Stimulated activated naive CD8-positive, alpha-beta T cell treated with anti-CD3 and anti-CD28 coated beads, Interleukin-15, Interleukin-2, amounts not matched to agents 100 U/mL and 50 U/mL, for 24 hours (primary cell): Measurements from ENCODE around the gene DNAH8.
A peak's percentile ranks its signal among the peaks of the same experiment; 100 is the strongest.

Experiments
- ATAC-seq: fragments of 150-1000 bp; cut with Tn5 transposase; one replicate; pipeline ENCODE4 v1.10.0; 2021
- DNase-seq: peaks from one replicate; pipeline ENCODE4 v3.0.0; 2021

The DNAH8 gene

GRCh38 chr6:39018103-39018502, 303.0 kb downstream of the DNAH8 start:
- ATAC-seq, result no peak
- DNase-seq, result no peak

GRCh38 chr6:39020136-39020535, 305.0 kb downstream of the DNAH8 start:
- DNase-seq, result no peak
- no peak for ATAC-seq

GRCh38 chr6:39021041-39021440, 305.9 kb downstream of the DNAH8 start:
- ATAC-seq (no peak), DNase-seq (no peak)

DNA sequence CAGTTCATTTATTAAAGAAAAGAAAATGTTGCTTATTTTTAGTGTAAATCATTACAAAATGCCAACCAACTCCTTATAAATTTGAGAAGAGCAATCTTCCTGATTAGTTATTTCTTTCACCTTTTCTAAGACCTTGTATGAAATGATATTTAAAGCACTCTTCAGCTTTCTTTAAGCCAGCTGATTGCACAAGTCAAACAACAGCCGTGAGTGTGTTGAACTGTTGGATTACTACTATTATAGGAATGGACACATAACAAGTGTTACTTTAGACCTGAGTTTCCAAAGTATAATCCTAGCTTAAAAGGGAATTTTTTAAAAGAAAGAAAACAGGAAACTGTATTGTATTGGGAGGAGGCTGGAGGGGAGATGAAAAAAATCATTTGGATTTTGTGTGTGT, 306.7 kb downstream of the DNAH8 start:
- DNase-seq, result no peak
- no peak for ATAC-seq

- no peak for ATAC-seq
- no peak for DNase-seq
These were observed 311.1 kb downstream of the DNAH8 start for GRCh38 chr6:39026175-39026574.

- DNase-seq, result peak; percentile 74
- ATAC-seq, result peak; percentile 88
These were observed 314.3 kb downstream of the DNAH8 start for GRCh38 chr6:39029156-39030011.

DNA sequence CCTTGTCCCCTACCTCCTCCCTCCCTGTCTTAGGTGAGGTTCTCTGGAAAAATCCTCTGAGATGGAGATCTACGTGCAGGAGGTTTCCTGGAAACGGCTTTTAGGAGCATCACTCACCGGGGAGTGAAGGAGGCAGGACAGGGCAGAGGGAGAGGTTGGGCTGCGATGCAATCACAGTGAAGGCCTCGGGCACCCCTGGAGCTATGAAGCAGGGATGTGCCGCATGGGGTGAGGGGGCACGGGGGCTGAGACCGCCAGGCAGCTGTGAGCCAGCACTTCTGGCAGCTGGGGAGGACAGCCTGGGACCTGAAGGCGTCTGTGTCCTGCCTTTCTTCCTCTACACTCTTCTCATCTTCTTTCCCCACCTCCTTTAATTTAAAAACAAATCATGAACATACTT, 320.6 kb downstream of the DNAH8 start:
- DNase-seq (no peak), ATAC-seq (no peak)

DNA sequence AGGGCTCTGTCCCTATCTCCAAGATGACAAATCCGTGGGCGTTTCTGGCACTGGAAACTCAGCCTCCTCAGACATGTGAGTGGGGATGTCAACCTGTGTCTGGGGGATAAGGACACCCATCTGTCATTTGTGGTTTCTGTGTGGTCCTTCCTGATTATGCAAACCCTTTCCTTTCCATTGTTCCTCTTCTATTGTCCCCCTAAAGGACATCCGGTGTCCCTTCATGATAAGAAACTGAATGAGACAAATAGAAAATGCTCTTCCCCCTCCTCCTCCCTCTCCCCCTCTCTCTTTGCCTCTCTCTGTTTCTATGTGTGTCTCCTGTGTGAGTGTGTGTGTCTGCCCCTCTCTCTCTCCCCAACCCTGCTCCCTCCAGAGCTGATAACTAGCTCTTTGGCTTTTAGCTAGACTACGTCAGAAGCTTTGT, 322.0 kb downstream of the DNAH8 start:
- peak; percentile 44 for ATAC-seq
- DNase-seq, result no peak

GRCh38 chr6:39037707-39038106, 322.6 kb downstream of the DNAH8 start:
- ATAC-seq (peak; percentile 33), DNase-seq (no peak)

GRCh38 chr6:39040080-39040673, 325.1 kb downstream of the DNAH8 start:
- ATAC-seq, result no peak

DNA sequence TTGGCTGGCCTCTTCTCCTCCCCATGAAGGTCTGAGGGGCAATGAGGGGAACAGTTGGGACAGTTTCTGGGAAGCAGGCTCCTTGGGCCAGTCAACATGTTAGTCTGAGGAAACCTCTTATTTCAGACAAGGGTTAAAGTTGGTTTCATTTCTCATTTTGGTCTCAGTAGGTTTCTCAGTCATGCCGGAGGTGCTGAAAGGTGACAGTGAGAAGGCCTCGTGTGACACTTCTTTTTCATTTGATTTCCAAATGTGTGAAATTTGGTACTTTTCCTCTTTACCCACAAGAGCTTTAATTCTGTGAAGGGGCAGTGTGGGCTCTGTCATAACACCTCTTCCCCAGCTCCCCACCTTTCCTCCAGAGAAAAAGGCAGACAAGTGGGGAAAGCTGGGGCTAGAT, 326.0 kb downstream of the DNAH8 start:
- ATAC-seq, result no peak
- DNase-seq, result no peak

More at GRCh38 chr6:39040080-39040673, 325.1 kb downstream of the DNAH8 start:
- no peak for DNase-seq

- no peak for ATAC-seq
These were observed 328.7 kb downstream of the DNAH8 start for GRCh38 chr6:39043776-39044175.

GRCh38 chr6:39044181-39044580, 329.1 kb downstream of the DNAH8 start:
- ATAC-seq, result no peak
- no peak for DNase-seq

More at GRCh38 chr6:39043776-39044175, 328.7 kb downstream of the DNAH8 start:
- no peak for DNase-seq

GRCh38 chr6:39047434-39048327, 332.6 kb downstream of the DNAH8 start:
- DNase-seq (no peak), ATAC-seq (no peak)

- ATAC-seq, result peak; percentile 24
- DNase-seq, result peak; percentile 54
These were observed 333.6 kb downstream of the DNAH8 start, which contains the start of gene GLP1R for GRCh38 chr6:39048481-39049399. Gene GLP1R, plus strand, starts transcription at chr6:39048781. Its CDS starts 60 bp downstream, at chr6:39048841.

- no peak for DNase-seq
- no peak for ATAC-seq
These were observed 334.6 kb downstream of the DNAH8 start for GRCh38 chr6:39049575-39050283.

- DNase-seq, result peak; percentile 35
- peak; percentile 85 for ATAC-seq
These were observed 335.5 kb downstream of the DNAH8 start for GRCh38 chr6:39050453-39051112.

DNA sequence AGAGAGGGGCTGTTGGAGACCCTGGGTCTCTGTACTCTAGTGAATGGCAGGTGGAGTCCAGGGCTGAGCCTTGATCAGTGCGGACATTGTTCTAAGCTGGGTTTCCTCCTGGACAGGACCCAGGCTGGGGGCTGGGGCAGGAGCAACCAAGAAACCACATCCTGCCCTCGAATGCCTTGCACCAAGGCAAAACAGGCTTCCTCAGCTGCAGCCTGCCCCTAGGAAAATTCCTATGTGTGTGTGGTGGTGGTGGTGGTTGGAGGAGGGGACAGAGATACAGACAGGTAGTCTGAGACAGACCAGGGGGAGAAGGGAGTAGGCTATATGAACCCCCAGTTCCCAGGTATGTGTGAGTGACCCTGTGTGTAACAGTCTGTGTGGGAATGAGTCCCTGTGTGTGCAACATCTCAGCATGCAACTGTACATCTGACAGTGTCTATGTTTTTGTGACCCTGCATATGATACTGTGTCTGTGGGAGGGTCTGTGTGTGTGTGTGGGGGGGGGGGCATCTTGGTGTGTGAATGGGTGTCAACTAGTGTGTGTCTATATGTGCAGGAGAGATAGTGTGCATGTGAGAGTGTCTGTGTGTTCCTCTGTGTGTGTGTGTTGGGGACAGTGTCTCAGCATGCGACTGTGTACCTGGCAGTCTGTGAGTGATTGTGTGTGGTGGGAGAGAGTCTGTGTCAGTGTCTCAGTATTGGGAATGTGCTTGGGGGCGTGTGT, 336.4 kb downstream of the DNAH8 start:
- ATAC-seq (no peak), DNase-seq (no peak)

- no peak for DNase-seq
- no peak for ATAC-seq
These were observed 338.0 kb downstream of the DNAH8 start for GRCh38 chr6:39053016-39053624.
